Hematopoietic multipotent progenitor cell treated with erythropoietin and hydrocortisone succinate and interleukin-3 and kit ligand, for 15 days (in vitro differentiated cells): ENCODE data around the gene VPS9D1.
"Not testable (repeated sequence)": the region's sequence is repeated elsewhere in the genome, so short reads cannot be mapped to it uniquely, and the experiment has no call there.

ENCODE experiments used
- DNase-seq: peaks from one replicate; pipeline ENCODE4 v3.0.0-alpha.2; 2015; ENCODE audit warnings: low spot score

The VPS9D1 gene

DNA sequence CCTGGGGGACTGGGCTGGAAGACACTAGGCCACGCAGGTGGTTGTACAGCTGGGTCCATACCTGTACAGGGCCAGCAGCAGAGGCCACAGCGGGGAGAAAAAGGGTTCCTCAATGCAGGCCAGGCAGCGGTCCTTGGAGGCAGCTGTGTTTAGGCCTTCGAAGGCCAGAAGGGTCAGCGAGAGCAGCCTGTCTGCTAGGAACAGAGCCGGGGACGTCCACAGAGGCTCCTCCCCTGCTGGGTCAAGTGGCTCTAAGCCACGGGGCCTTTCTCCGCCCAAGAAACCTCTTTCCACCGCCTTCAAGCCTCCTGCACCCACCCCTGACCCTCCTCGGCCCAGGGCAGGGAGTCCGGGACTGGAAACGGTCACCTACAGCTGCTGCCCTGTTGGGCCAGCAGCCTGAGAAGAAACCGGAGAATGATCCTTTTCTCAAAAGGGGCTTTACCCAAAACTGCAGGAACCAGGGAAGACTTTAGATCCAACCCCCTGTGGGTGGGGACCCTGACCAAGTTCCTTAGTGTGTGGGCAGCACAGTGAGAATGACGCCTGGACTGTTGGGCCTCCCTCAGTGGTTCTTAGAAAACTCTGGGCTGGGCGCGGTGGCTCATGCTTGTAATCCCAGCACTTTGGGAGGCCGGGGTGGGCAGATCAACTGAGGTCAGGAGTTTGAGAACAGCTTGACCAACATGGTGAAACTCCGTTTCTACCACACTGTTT lies 10.8 kb downstream of the VPS9D1 start:
- DNase-seq, result no peak

DNA sequence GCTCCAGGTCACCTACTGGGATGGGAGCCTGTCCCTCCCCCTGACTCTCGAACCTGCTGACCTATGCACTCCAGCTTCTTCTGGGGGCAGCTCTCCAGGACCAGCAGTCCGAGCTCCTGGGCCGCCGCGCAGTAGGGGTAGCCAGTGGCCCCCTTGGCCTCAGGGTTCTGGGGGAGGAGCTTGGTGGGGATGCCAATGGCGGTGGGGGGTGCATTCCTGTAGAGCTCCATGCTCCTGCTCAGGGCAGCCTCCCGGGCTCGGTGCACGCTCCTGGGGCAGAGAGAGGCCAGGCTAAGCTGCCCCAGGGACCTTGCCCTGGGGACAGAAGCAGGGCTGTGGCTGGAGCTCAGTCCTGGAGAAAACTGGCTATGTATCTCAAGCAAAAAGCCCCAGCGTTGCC lies 11.5 kb downstream of the VPS9D1 start:
- no peak for DNase-seq

DNA sequence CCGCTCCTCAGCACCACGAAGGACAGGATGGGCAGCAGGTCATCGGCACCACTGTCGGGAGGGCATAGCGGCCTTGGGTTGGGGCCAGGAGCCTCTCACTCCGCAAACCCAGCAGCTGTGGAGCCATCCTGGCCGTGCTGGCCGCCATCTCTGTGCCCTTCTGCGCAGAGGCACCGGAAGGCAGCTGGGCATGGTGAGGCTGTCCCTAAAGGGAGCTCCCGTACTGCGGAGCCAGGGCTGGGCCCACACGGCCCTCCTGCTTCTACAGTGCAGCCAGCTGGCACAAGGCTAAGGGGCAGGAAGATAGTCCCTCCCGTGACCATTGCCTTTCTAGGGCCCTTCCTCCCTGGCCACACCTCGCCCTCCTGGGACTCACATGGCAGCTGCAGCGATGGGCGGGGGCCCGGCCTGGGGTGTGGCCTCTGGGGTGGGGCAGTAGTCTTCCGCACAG lies 12.2 kb downstream of the VPS9D1 start:
- no peak for DNase-seq

DNA sequence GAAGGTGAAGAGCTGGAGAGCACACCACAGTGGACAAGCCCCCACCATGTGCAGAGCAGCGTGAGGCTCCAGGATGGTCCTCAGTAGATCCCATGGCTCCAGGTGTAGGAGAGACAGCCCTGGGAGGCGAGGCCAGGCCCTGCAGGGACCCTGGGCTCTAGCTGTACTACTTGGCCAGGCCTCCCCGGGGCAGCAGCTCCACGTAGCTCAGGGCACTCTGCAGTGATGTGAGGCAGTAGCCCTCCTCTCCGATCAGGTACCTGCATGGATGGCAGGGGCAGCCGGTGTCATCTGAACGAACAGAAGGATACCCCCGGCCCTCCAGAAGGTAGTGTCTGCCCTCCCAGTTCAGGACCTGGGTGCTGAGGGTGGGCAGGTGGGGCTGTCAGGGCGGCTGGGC lies 13.0 kb downstream of the VPS9D1 start:
- no peak for DNase-seq

DNA sequence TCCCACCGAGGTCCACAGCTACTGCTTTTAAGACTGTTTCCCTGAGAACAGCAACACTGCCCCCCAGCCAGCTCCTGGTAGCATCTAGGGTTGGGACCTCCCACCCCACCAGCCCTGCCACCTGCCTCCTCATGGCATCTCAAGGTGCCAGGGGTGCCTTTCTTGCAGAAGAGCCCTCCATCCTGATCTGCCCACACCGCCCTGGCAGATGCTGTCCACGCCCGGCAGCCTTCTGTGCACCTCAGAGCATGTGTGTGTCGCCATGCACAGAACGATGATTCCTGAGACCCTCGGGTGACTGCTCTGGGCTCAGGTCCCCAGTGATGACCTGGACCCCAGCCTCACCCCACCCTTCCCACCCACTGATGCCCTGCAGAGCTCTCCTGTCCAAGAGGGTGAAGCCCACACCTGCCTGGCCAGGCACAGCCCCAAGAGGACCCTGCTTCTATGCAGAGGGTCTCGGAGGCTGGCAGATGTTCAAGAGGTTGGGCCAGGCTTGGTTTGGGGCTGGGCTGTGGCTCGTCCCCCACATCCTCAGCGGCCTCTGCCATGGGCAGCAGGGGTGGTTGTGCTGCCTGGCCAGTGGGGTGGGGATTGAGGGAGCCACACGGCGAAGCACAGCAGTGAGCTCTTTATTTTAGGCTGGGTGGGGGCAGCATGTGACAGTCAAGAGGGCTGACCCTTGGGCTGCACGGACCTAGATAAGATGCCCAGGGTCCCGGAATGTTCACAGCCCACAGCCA lies 14.0 kb downstream of the VPS9D1 start:
- no peak for DNase-seq

DNA sequence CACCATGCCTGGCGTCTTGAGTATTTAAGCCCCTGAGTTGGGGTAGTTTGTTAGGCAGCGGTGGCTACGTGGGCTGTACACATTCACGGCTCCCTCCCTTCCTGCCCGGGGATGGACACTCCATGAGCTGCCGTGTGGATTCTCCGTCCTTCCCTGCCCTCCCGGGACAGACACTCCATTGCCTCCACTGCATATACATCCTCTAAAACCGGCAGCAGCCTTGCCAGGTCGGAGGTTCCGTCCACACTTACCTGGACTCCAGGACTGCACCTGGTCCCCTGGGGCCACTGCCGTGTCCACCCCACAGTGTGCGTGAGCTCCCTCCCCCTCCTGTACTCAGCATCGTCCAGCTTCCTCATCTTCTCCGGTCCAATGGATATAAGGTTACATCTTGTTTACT lies 15.7 kb downstream of the VPS9D1 start:
- no peak for DNase-seq

DNA sequence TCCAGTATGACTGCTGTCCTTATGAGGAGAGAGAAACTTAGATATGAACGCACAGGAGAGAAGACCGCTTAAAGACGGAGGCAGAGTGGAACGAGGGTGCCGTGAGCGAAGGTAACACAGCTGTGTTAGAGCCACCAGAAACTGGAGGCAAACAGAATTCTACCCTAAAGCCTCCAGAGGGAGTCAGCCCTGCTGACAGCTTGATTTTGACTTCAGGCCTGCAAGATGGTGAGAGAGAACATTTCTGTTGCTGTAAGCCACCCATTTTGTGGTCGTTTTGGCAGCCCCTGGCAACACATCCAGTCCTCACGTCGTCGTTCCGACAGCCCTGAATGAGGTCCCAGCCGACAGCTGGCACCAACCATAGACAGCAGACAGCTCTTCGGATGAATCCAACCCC lies 16.4 kb downstream of the VPS9D1 start:
- DNase-seq, result no peak

DNA sequence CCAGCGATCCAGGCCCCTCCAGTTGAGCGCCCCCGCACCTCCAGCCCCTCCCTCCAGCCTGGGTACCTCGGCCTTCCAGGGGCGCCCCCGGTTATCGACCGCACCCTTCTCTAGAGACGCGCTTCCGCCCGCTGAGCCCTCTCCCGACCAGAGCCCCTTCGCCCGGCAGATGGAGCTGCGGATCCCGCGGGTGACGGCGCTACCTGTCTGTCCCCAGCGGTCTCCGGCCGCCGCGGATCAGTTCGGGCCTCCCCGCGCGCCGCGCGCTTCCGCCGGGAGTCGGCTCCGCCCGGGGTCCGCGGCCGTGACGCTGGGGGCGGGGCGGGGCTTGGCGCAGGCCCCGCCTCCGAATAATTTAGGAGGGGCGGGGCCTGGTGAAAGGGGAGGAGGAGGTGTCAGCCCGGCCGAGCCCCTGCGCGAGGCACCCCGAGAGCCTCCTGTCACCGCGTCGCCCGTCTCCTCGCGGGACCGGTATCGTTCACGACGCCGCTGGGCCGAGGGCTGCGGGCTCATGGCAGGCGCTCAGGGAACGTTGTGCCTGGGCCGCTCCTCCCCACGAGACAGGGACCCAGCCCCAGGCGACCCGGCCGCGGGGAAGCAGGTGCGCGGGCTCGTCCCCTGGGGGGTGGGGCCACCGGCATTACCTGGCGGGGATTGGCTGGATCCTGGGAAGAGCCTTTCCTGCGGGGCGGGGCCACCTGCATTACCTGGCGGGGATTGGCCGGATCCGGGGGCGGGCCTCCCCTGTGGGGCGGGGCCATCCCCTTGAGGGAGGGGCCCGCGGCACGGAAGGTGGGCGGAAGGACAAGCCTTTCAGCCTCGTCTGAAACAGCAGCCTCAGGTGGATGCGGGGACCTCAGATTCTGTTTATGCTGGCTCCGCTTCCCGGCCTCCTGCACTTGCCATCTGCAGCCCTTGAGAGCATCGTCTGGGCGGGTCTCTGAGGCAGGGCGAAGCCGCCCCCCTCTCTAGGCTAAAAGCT lies 19.0 kb downstream of the VPS9D1 start, which contains the start of gene SPATA2L:
Gene SPATA2L, minus strand, starts transcription at position 281 of the 982 bp plus-strand sequence. CDS start 473 bp downstream, outside the sequence.
- peak; percentile 92 for DNase-seq

DNA sequence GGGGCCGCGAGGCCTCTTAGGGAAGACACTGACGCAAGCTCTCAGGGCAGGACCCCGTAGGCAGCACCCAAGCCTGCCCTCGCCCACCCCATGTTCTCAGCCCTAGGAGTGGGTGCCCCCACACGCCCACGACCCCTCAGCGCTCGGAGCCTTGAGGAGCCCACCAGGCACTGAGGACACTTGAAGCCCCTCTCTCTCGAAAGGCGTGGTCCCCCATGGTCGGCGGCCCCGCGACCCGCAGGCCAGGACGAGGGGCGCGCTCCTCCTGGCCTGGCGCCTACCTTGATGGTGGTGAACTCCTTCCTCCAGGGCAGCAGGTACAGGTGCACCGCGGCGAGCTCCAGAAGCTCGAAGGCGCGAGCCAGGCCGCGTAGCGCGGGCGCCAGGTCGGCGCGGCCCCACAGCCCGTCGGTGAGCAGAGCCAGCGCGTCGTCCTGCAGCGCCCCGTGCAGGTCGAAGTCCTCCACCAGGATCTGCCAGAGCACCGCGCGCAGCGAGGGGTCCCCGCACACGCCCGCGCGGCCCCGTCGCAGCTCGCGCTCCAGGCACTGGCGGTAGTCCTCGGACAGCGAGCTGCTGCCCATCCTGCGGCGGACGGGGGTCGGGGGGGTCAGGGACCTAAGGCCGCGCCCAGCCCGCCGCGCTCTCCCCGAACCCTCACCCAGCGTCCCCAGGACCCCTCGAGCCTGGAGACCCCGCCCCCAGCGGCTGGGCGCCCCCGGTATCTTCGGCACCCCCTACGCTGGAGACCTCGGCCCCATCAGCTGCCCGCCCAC lies 19.9 kb downstream of the VPS9D1 start:
- DNase-seq, result peak; percentile 26

DNA sequence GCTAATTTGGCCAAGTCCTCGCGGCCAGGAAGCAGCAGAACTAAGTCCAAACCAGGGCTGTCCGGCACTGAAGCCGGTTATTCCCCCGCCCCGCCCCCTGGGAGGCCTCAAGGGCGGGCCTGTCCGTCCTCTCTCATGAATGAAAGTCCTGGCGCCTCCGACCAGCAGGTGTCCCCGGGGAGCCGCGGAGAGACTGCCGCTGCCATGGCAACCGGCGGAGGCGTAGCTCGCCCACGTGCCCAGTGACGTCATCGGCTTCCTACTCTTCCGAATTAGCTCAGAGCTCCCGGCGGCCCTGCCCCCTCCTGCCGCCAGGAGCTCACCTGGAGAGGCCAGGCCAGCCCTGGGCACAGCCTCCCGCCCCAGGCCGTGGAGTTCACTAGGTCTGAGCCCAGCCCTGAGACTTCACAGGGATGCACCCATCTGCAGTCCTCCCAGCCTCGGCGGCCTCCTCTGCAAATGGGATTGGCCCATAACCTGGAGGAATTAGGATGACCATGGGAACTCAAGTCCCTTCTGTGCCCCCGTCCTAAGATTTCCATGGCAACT lies 20.5 kb downstream of the VPS9D1 start:
- DNase-seq, result peak; percentile 99

DNA sequence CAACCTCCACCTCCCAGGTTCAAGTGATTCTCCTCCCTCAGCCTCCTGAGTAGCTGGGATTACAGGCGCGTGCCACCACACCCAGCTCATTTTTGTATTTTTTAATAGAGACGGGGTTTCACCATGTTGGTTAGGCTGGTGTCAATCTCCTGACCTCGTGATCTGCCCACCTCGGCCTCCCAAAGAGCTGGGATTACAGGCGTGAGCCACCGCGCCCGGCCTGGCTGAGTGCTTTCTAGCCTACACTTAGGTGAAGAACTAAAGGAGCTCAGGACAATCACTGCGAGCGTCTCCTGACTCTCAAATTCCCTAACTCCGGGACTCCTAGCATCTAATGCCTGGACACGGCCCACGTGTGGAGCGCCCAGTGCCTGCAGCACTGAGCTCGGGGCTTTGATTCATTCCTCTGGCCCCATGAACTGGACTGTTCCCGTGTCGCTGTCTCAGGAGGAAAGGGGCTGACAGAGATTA lies 21.0 kb downstream of the VPS9D1 start:
- not testable (repeated sequence) for DNase-seq

DNA sequence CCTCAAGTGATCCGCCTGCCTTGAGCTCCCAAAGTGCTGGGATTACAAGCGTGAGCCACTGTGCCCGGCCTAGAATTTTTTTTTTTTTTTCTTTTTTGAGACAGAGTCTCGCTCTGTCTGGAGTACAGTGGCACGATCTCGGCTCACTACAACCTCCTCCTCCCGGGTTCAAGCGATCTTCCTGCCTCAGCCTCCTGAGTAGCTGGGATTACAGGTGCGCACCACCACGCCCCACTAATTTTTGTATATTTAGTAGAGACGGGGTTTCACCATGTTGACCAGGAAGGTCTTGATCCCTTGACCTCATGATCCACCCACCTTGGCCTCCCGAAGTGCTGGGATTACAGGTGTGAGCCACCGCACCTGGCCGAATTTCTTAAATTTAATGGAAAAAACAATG lies 22.0 kb downstream of the VPS9D1 start:
- DNase-seq, result not testable (repeated sequence)

DNA sequence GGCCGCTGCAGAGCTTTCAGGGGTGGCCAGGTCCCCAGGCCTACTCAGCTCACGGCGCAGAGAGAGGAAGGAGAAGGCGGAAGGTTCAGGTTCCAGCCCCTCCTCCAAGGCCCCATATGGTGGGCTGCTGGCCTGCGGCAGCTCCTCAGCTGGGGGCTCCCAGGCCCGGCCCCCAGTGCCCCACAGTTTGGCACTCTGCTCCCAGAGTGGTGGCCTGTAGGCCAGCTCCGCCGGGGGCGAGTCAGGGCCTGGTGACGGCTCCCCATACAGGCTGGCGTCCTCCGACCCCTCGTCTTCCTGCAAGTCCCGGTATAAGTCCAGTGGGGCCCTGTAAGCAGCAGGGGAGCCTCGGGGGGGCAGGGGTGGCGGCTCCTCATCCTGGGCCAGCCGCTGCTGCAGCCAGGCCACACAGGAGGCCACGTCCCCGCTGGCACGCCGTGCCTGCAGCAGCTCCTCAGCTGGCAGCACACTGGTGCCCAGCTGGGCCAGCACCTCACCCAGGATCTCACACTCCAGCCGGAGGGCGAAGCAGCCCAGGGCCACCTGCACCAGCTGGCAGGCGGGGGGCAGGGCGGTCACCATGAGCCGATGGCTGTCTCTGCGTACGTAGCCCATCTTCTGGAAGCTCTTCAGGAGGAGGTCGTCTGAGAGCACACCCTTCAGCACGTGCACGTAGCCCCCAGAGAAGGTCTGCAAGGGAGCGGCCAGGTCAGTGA lies 22.9 kb downstream of the VPS9D1 start:
- DNase-seq, result no peak

DNA sequence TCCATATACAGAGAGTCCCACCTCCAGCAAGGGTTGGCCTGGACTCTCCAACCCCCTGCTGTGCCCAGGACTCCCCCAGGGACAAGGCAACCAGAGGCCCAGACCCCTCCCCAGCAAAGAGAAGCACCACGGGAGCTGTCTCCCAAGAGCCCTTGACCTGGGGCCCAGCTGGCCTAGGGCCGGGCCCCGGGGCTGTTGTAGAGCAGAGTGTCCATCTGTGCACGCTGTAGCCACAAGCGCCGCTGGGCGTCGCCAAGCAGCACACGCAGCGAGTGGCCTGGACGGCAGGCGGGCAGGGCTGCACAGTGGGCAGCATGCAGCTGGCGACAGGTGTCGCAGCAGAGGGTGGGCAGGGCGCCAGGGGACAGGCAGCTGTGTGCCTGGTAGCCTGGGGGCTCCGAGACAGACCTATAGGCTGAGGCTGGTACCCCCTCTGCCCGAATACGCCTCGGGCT lies 23.5 kb downstream of the VPS9D1 start:
- DNase-seq, result no peak

DNA sequence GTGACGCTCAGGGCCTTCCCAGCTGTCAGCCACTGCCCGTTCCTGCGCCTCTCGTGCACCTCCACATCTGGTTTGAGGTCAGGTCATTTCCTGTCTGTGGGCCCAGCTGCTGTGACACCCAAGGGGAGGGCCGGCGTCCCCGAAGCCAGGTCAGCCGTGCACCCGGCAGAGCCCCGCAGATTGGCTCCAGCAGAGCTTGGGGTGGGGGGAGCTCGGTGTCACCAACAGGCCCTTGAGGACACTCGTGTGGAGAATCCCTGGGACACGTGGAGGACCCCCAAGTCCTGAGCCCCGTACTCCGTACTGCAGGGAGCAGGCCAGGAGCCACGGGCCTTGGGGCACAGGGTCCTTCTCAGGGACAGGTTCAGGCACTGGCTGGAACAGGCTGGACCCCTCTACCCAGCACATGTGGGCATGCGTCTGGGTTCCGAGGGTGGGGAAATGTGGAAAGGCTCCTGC lies 24.0 kb downstream of the VPS9D1 start:
- no peak for DNase-seq

DNA sequence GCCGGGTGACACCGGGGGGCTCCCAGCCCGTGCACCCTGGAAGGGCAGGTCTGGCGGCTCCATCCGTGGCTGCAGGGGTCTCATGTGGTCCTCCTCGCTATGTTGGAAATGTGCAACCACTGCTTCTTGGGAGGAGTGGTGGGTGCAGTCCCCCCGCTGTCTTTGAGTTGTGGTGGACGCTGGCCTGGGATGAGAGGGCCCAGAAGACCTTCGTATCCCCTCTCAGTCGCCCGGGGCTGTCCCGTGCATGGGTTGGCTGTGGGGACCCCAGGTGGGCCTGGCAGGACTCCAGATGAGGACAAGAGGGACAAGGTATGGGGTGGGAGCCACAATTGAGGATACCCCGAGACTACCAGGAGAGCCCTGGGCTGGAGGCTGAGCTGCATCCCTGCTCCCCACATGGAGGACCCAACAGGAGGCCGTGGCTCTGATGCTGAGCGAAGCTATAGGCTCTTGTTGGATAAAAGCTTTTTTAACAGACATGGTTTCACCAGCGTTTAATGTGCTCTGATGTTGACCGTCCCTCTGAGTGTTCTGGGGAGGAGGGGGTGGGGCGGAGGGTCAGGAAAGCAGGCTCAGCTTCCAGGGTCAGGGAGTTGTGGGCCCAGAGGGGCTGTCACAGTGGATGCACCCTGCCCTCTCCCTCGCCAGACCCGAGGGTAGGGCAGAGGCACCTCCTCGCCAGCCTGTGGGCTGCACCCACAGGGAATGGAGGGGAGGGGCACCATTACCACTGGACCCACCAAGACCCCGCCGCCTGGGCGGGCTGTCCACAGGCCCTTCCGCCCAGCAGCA lies 24.6 kb downstream of the VPS9D1 start:
- DNase-seq, result no peak

DNA sequence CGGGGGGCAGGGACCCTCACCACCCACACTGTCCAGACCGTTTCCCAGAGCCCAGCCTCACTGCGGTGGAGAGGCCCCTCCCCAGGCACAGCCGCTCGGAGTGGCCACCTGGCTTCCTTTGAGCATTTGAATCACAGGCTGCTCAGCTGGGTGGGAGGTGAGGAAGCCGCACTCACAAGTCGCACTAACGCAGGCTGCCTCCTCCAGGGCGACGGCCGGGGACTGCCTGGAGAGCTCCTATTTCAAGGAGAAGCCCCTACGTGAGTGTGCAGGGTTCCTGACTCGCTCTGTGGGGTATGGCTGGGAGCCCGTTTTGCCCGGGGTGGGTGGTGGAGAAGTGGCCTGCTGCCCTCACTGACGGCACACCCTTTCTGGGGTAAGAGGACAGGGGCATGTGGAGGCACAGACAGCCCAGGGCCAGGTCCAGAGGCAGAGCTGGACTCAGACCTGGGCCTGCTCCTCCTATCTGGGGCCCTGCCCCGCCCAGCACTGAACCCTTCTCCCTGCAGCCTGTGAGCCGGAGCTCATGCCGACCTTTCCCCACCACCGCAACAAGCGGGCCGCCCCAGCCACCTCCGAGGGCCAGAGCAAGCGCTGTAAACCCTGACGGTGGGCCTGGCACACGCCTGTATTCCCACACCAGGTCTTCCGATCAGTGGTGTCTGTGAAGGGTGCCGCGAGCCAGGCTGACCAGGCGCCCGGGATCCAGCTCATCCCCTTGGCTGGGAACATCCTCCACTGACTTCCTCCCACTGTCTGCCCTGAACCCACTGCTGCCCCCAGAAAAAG lies 25.4 kb downstream of the VPS9D1 start:
- no peak for DNase-seq

DNA sequence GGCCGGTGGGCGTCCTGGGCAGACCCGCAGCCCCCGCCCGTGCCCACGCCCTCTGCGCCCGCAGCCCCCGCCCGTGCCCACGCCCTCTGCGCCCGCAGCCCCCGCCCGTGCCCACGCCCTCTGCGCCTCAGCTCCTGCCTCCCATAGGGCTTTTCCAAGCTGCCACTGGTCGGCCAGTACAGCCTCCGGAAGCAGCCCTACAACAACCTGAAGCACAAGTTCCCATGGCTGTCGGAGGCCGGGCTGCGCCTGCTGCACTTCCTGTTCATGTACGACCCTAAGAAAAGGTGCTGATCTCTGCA lies 26.0 kb downstream of the VPS9D1 start:
- DNase-seq, result not testable (repeated sequence)
